GM19043 (cell line): ENCODE results near the gene BTN1A1.

Source experiments
- ATAC-seq: cut with Tn5 transposase; IDR thresholded peaks from one replicate; pipeline ENCODE4 v1.9.1; 2021; ENCODE audit warnings: low read depth; ENCODE audit not compliant: unreplicated experiment

The BTN1A1 gene

DNA sequence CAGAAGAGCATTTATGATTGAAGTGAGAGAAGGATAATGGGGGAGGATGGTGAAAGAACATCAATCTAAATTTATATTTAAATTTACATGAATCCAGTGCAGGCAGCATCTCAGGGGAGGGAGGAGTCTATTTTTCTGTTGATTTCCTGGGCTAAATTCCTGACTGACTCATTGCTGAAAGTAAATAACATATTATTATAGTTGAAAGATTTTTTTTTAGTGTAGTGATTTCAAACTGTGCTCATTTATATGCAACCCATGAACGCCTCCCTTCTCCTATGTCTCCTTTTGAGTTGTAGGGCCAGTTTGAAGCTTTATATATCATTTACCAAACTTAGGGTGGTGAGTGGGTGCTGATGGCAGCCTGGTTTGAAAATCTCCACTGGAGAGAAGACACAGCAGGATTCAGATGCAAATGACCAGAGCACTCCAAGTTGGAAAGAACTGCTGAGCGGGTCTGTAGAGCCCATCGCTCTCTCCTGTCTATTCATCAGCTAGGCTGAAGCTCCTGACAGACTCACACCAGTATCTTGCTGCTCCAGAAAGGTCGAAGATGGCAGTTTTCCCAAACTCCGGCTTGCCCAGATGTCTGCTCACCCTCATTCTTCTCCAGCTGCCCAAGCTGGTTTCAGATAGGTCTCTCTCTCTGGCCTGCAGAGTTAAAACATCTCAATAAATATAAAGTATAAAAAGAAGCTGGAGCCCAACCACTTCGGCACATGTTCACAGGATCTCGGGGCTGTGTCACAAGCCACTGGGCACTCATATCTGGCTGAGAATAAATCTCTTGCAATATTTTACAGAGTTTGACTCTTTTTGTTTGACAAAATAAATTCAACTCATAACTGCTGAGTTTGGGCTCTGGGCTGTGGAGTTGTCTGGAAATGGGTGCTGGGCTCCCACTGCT lies 24.0 kb upstream of the BTN1A1 start:
- no peak for ATAC-seq

DNA sequence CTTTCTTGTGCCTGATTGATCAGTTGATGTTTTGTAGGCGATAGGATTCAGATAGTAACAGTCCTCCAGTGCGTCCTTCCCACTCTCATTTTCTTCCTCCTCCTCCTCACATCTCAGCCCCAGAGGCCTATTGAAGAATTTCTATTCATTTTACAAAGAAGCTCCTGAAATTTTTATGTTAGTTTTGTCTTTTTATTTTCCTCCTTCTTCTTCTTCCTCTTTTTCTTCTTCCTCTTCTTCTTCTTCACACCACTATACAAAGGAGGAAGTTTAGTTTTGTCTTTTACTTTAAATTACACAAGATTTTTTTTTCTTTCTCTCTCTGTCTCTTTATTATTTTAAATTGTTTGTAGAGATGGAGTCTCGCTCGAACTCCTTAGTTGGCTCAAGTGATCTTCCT lies 23.2 kb upstream of the BTN1A1 start:
- no peak for ATAC-seq

DNA sequence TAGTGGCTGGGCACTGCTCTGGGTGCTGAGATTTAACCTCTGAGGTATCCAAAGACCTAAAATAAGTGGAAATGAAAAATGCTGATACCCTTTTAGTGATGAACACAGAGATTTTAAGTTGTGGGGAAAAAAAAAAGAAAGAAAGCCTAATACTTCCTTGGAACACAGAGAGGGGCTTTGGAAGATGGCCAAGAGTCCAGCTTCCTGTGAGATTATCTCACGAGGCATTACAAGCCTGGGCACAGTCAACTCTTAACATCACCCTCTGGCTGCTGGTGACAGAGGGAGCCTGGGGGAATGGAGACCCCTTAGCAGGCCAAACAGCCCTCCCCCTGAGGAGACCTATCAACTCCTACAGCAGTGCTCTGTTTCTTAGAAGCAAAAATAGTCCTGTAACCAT lies 22.7 kb upstream of the BTN1A1 start:
- ATAC-seq = no peak

DNA sequence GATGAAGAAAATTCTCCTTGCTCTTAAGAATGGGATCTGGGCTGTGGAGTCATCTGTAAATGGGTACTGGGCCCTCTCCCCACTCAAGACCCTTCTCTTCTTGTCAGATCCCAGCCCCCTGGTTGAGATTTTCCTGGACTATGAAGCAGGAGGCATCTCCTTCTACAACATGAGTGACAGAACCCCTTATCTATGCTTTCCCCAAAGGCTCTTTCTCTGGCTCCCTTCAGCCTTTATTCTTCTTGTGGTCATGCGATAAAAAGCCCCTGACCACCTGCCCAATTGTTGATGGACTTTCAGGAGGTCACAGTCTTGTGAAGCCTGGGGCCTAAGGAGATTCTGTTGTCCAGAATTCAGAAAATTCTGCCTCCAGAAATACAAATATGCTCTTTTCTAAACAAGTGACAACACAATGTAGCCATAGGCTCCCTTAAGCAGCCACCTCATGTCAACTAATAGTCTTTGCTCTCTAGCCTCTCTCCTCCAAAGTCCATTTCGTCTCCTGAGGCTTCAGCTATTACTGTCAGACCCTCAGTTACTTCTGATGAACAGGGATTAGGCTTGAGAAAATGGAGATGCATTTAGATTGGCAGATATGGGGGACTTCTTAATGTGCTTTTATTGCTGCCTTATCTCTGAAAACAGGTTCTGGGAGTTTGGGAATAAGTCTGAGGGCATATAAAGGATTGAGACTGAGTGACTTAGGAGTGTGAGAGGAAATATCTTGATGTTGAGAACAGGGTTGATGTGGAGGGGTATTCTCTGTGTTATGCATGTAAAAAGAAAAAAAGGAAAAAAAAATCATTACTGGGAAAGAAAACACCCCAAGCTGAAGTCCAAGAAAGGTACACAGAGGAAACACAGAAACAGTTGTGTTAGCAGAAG lies 21.8 kb upstream of the BTN1A1 start:
- ATAC-seq = no peak

- no peak for ATAC-seq
Observed at GRCh38 chr6:26478985-26479278, 21.2 kb upstream of the BTN1A1 start.

DNA sequence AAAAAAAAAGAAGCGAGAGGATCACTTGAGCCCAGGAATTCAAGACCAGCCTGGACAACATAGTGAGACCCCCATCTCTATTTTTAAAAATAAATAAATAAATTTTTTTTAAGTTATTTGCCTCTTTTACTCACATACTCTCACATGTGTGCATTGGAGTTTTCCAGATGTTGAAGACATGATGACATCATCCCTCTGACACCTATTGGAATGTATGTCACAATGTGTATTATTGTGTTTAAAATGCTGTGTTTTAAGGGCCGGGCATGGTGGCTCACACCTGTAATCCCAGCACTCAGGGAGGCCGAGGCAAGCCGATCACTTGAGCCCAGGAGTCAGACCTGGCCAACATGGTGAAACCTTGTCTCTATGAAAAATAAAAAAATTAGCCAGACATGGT lies 17.8 kb upstream of the BTN1A1 start:
- no peak for ATAC-seq

DNA sequence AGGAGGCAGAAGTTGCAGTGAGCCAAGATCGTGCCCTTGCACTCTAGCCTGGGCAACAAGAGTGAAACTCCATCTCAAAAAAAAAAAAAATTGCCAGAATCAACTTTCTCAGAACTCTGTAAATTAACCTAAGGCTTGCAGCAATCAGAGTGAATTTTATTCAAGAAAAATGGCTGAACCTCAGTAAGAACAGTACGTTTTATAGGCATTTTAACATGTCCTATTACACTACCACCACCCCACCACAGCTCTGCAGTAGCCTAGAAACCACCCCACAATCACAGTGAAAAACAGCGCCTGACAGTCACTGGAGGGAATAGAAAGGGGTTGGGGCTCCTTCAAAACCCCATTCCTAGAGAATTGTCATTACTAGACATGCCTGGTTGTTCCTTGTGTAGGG lies 16.4 kb upstream of the BTN1A1 start:
- no peak for ATAC-seq

DNA sequence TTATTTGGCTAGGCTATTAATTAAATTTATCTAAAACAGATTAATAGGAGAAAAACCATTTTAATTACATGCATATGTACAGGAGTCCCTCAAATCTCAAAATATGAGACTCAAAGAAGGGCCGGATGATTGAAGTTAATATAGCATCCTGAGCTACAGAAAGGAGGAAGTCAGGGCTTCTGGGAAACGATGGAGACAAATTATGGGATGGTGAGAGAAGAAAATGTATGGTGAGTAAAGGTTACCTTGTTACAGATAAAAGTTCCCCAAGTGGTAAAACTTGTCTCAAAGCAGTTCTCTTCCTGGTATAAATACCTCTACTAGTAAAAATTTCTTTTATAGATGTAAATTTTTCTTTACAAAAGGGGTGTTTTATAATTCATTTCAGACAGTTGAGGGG lies 15.9 kb upstream of the BTN1A1 start:
- no peak for ATAC-seq

GRCh38 chr6:26485112-26485780 lies 14.9 kb upstream of the BTN1A1 start:
- no peak for ATAC-seq

DNA sequence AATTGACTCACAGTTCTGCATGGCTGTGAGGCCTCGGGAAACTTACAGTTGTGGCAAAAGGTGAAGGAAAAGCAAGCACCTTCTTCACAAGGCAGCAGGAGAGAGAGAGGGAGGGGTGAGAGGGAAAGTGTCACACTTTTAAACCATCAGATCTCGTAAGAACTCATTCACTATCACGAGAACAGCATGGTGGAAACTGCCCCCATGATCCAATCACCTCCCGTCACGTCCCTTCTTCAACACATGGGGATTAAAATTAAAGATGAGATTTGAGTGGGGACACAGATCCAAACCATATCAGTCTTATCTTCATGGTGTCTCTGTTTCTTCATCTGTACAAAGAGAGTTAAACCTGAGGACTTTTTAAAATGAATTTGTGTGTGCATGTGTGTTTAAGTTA lies 13.7 kb upstream of the BTN1A1 start:
- no peak for ATAC-seq

- ATAC-seq = no peak
Observed at GRCh38 chr6:26487466-26487865, 12.6 kb upstream of the BTN1A1 start.

DNA sequence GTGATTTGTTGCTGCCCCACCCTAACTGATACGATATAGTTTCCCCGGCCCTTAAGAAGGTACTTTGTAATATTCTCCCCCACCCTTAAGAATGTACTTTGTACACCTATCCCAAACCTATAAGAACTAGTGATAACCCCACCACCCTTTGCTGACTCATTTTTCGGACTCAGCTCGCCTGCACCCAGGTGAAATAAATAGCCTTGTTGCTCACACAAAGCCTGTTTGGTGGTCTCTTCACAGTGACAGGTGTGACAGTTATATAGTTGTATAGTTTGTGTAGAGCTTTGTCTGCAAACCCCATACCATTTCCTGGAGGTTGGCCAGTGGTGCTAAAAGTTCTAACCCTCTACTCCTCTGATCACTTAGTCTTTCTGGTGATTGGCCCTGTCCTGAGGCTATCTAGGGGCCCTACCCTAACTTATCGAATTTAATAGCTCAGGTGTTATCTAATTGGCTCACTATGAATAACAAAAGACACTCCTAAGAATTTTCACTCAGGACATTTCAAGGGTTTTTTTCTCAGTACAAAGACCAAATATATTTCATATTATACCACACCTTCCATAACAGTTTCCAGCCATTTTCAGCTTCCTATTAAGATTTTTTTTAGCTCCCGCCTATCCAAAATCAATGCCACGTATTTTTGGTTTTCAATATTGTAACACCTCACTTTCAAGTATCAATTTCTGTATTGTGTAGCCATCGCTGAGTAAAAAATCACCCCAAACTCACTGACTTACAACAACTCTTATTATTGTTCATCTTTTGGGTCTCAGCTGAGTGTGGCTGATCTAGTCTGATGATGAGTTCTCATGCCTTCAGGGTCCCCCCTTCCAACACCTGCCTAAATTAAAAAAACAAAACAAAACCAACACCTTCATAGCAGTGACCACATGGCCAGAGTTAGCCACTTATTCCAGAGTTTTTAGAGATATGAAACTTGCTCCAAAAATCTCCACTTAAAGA lies 9.8 kb upstream of the BTN1A1 start:
- ATAC-seq = no peak

DNA sequence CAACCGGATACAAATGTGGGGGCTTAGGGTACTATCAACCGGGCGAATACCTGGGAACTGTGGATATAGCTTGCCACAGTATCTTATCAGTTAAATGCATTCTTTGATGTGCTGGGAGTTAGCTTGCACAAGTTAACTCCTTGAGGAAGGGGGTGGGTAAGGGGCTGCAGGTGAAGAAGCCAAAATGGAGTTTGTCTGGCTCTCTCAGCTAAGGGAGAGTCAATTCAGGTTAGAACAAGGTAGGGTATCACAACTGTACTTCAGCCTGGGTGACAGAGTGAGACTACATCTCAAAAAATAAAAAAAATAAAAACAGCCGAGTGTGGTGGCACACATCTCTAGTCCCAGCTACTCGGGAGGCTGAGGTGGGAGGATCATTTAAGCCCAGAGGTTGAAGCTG lies 8.5 kb upstream of the BTN1A1 start:
- no peak for ATAC-seq

GRCh38 chr6:26493258-26493657 lies 6.8 kb upstream of the BTN1A1 start:
- no peak for ATAC-seq

DNA sequence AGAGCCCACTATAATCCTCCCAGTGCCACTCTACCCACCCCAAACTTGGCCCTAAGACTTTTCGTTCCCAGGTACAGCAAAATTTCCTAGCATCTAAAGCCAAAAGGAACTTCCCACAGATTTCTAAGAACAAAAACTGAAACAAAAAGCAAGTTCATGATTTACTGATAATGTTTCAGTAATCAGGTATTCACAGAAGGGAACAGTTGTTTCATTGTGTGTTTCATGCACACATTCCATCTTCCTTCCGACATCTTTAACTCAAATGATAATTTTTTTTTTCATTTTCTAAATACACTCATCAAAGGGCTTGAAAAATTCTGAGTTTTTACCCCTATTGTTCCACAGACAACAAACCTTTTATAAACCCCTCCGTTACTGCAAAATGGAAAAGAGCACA lies 6.0 kb upstream of the BTN1A1 start:
- ATAC-seq = no peak

GRCh38 chr6:26495281-26495680 lies 4.8 kb upstream of the BTN1A1 start:
- no peak for ATAC-seq

GRCh38 chr6:26497610-26498009 lies 2.5 kb upstream of the BTN1A1 start:
- no peak for ATAC-seq

GRCh38 chr6:26501482-26501986 lies 1.4 kb downstream of the BTN1A1 start:
- no peak for ATAC-seq

GRCh38 chr6:26502165-26502564 lies 2.1 kb downstream of the BTN1A1 start:
- ATAC-seq = no peak

- no peak for ATAC-seq
Observed at GRCh38 chr6:26502626-26503025, 2.5 kb downstream of the BTN1A1 start.
